Trophoblast cell (in vitro differentiated cells and primary cell): ENCODE data around the gene RASA2.

Experiments used
- DNase-seq, 2 donors: peaks; one replicate each; pipeline ENCODE4 v3.0.0-alpha.2; 2016
- H2AFZ ChIP-seq: 2 replicates; pipeline ENCODE4 v1.6.1; 2013; ENCODE audit warnings: low read length, moderate library complexity, mild to moderate bottlenecking; ENCODE audit not compliant: insufficient read depth, poor library complexity
- H2AK5ac ChIP-seq: 2 replicates; pipeline ENCODE4 v1.6.1; 2013; ENCODE audit warnings: mild to moderate bottlenecking, low read length
- H2BK120ac ChIP-seq: 2 replicates; pipeline ENCODE4 v1.6.1; 2013; ENCODE audit warnings: low read length, mild to moderate bottlenecking, moderate library complexity; ENCODE audit not compliant: insufficient read depth, poor library complexity
- H2BK12ac ChIP-seq: 2 replicates; pipeline ENCODE4 v1.6.1; 2013; ENCODE audit warnings: mild to moderate bottlenecking, low read length, moderate library complexity
- H2BK5ac ChIP-seq: 2 replicates; pipeline ENCODE4 v1.6.1; 2013; ENCODE audit warnings: low read length, low read depth, moderate library complexity, mild to moderate bottlenecking; ENCODE audit not compliant: poor library complexity
- H3K14ac ChIP-seq: 2 replicates; pipeline ENCODE4 v1.6.1; 2013; ENCODE audit warnings: mild to moderate bottlenecking, low read length
- H3K18ac ChIP-seq: 2 replicates; pipeline ENCODE4 v1.6.1; 2013; ENCODE audit warnings: mild to moderate bottlenecking, low read length
- H3K23ac ChIP-seq: 2 replicates; pipeline ENCODE4 v1.6.1; 2013; ENCODE audit warnings: low read length
- H3K27ac ChIP-seq: 2 replicates; pipeline ENCODE4 v1.5.1; 2013; ENCODE audit warnings: low read depth, mild to moderate bottlenecking, inconsistent platforms, low read length, moderate library complexity
- H3K27me3 ChIP-seq: 2 replicates; pipeline ENCODE4 v1.6.1; 2013; ENCODE audit warnings: inconsistent platforms, mild to moderate bottlenecking, low read length, moderate library complexity; ENCODE audit not compliant: insufficient read depth
- H3K36me3 ChIP-seq, 2 experiments: 1 replicate in 1 of 2; 2 replicates in 1 of 2; pipeline ENCODE4 v1.6.1; 2013; ENCODE audit warnings: low read length in 2 of 2, mild to moderate bottlenecking in 2 of 2, moderate library complexity in 1 of 2; ENCODE audit not compliant: insufficient read depth in 2 of 2, control insufficient read depth in 1 of 2
- H3K4ac ChIP-seq: 2 replicates; pipeline ENCODE4 v1.6.1; 2013; ENCODE audit warnings: low read depth, mild to moderate bottlenecking, low read length, moderate library complexity
- H3K4me1 ChIP-seq, 2 experiments: 1 replicate in 1 of 2; 2 replicates in 1 of 2; pipeline ENCODE4 v1.6.1; 2013; ENCODE audit warnings: low read length in 2 of 2, mild to moderate bottlenecking in 2 of 2, moderate library complexity in 1 of 2; ENCODE audit not compliant: insufficient read depth in 2 of 2, control insufficient read depth in 1 of 2
- H3K4me2 ChIP-seq: 2 replicates; pipeline ENCODE4 v1.6.1; 2013; ENCODE audit warnings: inconsistent platforms, mild to moderate bottlenecking, low read length, moderate library complexity
- H3K4me3 ChIP-seq: 2 replicates; pipeline ENCODE4 v1.5.1; 2013; ENCODE audit warnings: mild to moderate bottlenecking, low read depth, low read length, inconsistent platforms
- H3K79me1 ChIP-seq: one replicate; pipeline ENCODE4 v1.6.1; 2013; ENCODE audit warnings: low read length
- H3K79me2 ChIP-seq: 2 replicates; pipeline ENCODE4 v1.6.1; 2013; ENCODE audit warnings: low read length, mild to moderate bottlenecking; ENCODE audit not compliant: control insufficient read depth, insufficient read depth, poor library complexity
- H3K9ac ChIP-seq: 2 replicates; pipeline ENCODE4 v1.6.1; 2013; ENCODE audit warnings: mild to moderate bottlenecking, low read length
- H3K9me3 ChIP-seq: 2 replicates; pipeline ENCODE4 v1.6.1; 2013; ENCODE audit warnings: low read depth, mild to moderate bottlenecking, control low read depth, inconsistent platforms, low read length; ENCODE audit not compliant: insufficient read depth
- H4K12ac ChIP-seq: 2 replicates; pipeline ENCODE4 v1.6.1; 2013; ENCODE audit warnings: low read depth, mild to moderate bottlenecking, low read length, moderate library complexity
- H4K8ac ChIP-seq: 2 replicates; pipeline ENCODE4 v1.6.1; 2013; ENCODE audit warnings: low read depth, mild to moderate bottlenecking, low read length, moderate library complexity
- H4K91ac ChIP-seq: one replicate; pipeline ENCODE4 v1.6.1; 2013; ENCODE audit warnings: low read depth, mild to moderate bottlenecking, low read length, moderate library complexity
- WGBS: extraction: QIAGEN DNeasy Blood & Tissue Kit; methylation state at CpG from one replicate; pipeline ENCODE4 v1.1.7; 2013; ENCODE audit warnings: missing lambda C conversion rate; ENCODE audit not compliant: insufficient read length, insufficient coverage; ENCODE audit errors: extremely low coverage; 5-methylcytosine and 5-hydroxymethylcytosine counted together

Gene RASA2

DNA sequence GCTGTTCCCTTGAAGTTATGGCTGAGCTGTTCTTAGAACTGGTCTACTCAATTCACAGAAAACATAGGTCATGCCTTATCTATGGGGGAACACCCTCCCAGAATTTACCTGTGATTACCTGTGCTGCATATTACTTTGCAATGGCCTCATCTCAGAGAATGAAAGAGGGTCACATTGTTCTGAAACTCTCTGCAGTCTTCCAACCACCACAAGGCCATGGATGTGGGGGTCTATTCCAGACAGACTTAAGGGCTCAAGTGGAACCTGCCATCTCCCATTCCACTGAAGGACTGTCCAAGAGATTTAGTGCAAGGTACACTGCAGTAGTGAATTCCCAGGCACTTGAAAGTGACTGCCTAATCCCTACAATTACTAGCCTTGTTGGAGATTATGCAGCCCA, 40.1 kb upstream of the RASA2 start:
- Histone ChIP-seq H3K4me3 (no peak overlapping the region), H2AK5ac (no peak overlapping the region), H2BK120ac (no peak overlapping the region), H3K79me2 (no peaks in the 10 kb centered on the region), H3K9ac (no peak overlapping the region), H3K27ac (no peak overlapping the region), H3K4ac (no peak overlapping the region), H3K14ac (no peak overlapping the region), H3K79me1 (no peaks in the 10 kb centered on the region), H3K23ac (no peak overlapping the region), H4K12ac (no peak overlapping the region), H2AFZ (no peak overlapping the region), H2BK12ac (no peak overlapping the region), H3K27me3 (no peaks in the 10 kb centered on the region), H4K8ac (no peak overlapping the region), H4K91ac (no peak overlapping the region), H3K4me1 (no peaks in the 10 kb centered on the region), H3K9me3 (peaks cover 2% of the 10 kb centered on the region), H2BK5ac (no peak overlapping the region), H3K4me2 (no peak overlapping the region), H3K18ac (no peak overlapping the region), H3K36me3 (peaks cover 16 to 36% of the 10 kb centered on the region in 2 experiments)
- no peak for DNase-seq

GRCh38 chr3:141447383-141447782, 39.4 kb upstream of the RASA2 start:
- no peaks in the 10 kb centered on the region for H3K4me1 ChIP-seq
- no peak overlapping the region for H3K9ac ChIP-seq
- no peak overlapping the region for H2BK12ac ChIP-seq
- DNase-seq = no peak
- no peak overlapping the region for H3K4me3 ChIP-seq
- no peak overlapping the region for H3K14ac ChIP-seq
- no peak overlapping the region for H3K4me2 ChIP-seq
- no peak overlapping the region for H3K18ac ChIP-seq
- H4K91ac ChIP-seq = no peak overlapping the region
- H2AFZ ChIP-seq = no peak overlapping the region
- no peak overlapping the region for H3K23ac ChIP-seq
- H2AK5ac ChIP-seq = no peak overlapping the region
- H3K27me3 ChIP-seq = no peaks in the 10 kb centered on the region
- no peak overlapping the region for H3K4ac ChIP-seq
- H4K12ac ChIP-seq = no peak overlapping the region
- no peaks in the 10 kb centered on the region for H3K79me1 ChIP-seq
- H2BK120ac ChIP-seq = no peak overlapping the region
- H3K27ac ChIP-seq = no peak overlapping the region
- peaks cover 16 to 34% of the 10 kb centered on the region in 2 experiments for H3K36me3 ChIP-seq
- H3K79me2 ChIP-seq = no peaks in the 10 kb centered on the region
- H3K9me3 ChIP-seq = peaks cover 2% of the 10 kb centered on the region
- no CpG with 5 or more reads among the region's 6 CpGs for WGBS
- no peak overlapping the region for H4K8ac ChIP-seq
- no peak overlapping the region for H2BK5ac ChIP-seq

GRCh38 chr3:141448606-141449220, 38.1 kb upstream of the RASA2 start:
- Histone ChIP-seq H2AK5ac (no peak overlapping the region), H4K12ac (no peak overlapping the region), H3K9me3 (peaks cover 2% of the 10 kb centered on the region), H3K4me1 (no peaks in the 10 kb centered on the region), H3K14ac (no peak overlapping the region), H4K8ac (no peak overlapping the region), H3K18ac (no peak overlapping the region), H3K9ac (no peak overlapping the region), H2AFZ (no peak overlapping the region), H3K36me3 (peaks cover 9 to 21% of the 10 kb centered on the region in 2 experiments), H3K27me3 (no peaks in the 10 kb centered on the region), H3K4me3 (no peak overlapping the region), H3K4me2 (no peak overlapping the region), H3K23ac (no peak overlapping the region), H3K27ac (no peak overlapping the region), H3K79me2 (no peaks in the 10 kb centered on the region), H3K79me1 (no peaks in the 10 kb centered on the region), H2BK120ac (no peak overlapping the region), H2BK5ac (no peak overlapping the region), H3K4ac (no peak overlapping the region), H4K91ac (no peak overlapping the region), H2BK12ac (no peak overlapping the region)
- no peak for DNase-seq
- WGBS = no CpG with 5 or more reads among the region's 6 CpGs

DNA sequence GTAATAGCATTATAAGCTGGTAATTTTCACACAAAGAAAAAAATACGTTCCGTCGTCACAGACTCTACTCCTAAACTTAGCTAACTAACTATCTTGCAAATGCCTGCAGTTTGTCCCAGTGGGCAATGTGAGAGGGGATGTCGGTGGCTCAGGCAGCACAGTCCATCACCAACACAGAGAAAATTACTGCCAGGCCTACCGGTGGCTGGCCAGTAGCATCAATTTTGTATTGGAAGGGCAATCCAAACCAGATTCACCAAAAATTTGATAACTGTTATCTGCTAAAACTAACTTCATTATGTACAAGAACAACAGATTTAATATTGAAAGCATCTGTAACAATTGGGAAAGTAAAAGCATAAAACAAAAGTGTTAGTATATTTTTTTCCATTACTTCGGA, 37.4 kb upstream of the RASA2 start:
- DNase-seq = no peak
- H4K91ac ChIP-seq = no peak overlapping the region

More for the DNA sequence above, 37.4 kb upstream of the RASA2 start:
- Histone ChIP-seq H4K12ac (no peak overlapping the region), H3K79me2 (no peaks in the 10 kb centered on the region), H2AK5ac (no peak overlapping the region), H2BK120ac (no peak overlapping the region), H3K18ac (no peak overlapping the region), H3K79me1 (peaks cover 4% of the 10 kb centered on the region), H3K4me2 (no peak overlapping the region), H3K4me1 (peaks cover 0 to 1% of the 10 kb centered on the region in 2 experiments), H3K4me3 (no peak overlapping the region), H3K27me3 (no peaks in the 10 kb centered on the region), H3K36me3 (peaks cover 7 to 15% of the 10 kb centered on the region in 2 experiments), H3K23ac (no peak overlapping the region), H2BK5ac (no peak overlapping the region), H3K9me3 (peaks cover 2% of the 10 kb centered on the region), H3K9ac (no peak overlapping the region), H2BK12ac (no peak overlapping the region), H4K8ac (no peak overlapping the region), H2AFZ (no peak overlapping the region), H3K4ac (no peak overlapping the region), H3K27ac (no peak overlapping the region), H3K14ac (no peak overlapping the region)
- whole genome bisulfite sequencing = no CpG with 5 or more reads among the region's 6 CpGs
